Measurements from ENCODE around the gene JADE2.
"Not testable (repeated sequence)": the region's sequence is repeated elsewhere in the genome, so short reads cannot be mapped to it uniquely, and the experiment has no call there.

Gene JADE2

DNA sequence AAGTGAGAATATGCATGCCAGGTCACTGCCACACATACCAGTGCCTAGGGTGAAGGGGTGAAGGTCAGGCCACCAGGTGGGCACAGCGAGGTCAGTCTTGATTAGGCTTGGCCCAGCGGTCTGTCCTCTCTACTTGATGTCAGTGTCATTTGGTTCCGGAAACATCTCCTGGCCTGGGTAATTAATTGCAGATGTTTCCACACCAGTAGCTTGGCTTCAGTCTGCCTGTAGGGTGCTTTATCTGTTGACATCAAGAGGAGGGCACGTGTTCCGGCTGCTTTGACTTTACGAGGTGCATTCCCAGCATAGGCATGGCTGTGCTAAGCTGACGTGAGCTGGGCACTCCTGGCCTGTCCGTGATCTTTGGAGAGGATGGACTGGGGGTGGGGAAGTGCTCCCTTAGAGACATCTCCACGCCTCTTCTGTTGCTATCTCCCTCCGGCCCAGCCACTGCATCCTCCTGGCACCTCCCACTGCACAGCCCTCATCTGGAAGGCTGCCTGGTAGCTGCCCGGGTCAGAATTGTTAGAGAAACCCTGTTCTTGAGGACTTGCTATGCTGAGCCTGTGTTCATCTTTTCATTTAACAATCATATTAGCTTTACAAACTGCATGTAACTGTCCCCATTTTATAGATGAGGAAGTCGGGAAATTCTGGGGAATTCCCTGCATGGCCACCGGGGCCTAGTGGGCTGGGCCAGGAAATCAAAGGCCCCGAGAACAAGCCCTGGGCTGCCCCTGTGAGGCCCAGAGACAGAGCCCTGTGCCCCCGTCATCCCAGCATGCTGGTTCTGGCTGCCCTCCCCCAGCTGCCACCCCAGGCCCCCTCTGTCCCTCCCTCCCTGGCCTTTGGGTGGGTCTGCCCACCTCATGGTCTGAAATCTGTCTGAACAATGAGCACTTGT, 29.1 kb downstream of the JADE2 start:
- TF ChIP-seq, protein P1, sequence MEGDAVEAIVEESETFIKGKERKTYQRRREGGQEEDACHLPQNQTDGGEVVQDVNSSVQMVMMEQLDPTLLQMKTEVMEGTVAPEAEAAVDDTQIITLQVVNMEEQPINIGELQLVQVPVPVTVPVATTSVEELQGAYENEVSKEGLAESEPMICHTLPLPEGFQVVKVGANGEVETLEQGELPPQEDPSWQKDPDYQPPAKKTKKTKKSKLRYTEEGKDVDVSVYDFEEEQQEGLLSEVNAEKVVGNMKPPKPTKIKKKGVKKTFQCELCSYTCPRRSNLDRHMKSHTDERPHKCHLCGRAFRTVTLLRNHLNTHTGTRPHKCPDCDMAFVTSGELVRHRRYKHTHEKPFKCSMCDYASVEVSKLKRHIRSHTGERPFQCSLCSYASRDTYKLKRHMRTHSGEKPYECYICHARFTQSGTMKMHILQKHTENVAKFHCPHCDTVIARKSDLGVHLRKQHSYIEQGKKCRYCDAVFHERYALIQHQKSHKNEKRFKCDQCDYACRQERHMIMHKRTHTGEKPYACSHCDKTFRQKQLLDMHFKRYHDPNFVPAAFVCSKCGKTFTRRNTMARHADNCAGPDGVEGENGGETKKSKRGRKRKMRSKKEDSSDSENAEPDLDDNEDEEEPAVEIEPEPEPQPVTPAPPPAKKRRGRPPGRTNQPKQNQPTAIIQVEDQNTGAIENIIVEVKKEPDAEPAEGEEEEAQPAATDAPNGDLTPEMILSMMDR (IDR thresholded peaks at IDR 0.05; ENCODE audit: low read length, missing control alignments), result peak; percentile 10
- peak; percentile 87 for DNase-seq (ENCODE audit: low read depth)
- no peak overlapping the region for H3K4me3 ChIP-seq (replicated peaks; ENCODE audit: low read depth, low read length)

DNA sequence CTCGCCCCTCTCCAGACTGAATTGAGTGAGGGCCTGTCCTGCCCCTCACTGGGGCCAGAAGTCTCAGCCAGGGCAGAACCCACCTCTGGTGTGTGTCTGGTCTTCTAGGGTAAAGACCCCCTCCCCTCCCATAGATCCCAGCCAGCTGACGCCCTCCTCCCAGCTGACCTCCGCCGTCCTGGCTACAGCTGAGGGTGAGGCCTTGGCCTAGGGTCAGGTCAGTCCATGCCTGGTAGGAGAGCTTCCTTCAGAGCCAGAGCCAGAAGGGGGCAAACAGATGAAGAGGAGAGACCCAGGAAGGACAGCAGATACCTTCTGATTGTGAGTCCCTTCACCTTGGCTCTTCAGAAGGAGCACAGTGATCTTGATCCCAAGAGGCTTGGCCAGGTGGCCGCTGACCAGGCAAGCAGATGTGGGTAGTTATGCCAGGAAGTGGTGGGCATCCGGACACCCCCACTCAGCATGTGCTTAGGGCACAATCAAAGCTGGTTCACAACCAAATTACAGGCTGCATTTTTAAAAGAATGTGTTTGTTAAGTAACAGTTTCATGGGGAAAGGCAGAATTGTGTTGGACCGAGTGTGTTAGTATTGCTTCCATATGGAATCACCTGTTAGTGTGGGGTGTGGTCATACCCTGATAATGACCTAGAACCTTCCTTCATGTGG, 29.9 kb downstream of the JADE2 start:
- TF ChIP-seq, protein P1 (IDR thresholded peaks at IDR 0.05; ENCODE audit: low read length, missing control alignments), result no peak
- H3K4me3 ChIP-seq (replicated peaks; ENCODE audit: low read depth, low read length), result no peak overlapping the region
- DNase-seq (ENCODE audit: low read depth), result peak; percentile 22

GRCh38 chr5:134555890-134556311, 30.4 kb downstream of the JADE2 start:
- TF ChIP-seq, protein P1 (IDR thresholded peaks at IDR 0.05; ENCODE audit: low read length, missing control alignments), result no peak
- peak; percentile 74 for DNase-seq (ENCODE audit: low read depth)
- H3K4me3 ChIP-seq (replicated peaks; ENCODE audit: low read depth, low read length), result no peak overlapping the region

DNA sequence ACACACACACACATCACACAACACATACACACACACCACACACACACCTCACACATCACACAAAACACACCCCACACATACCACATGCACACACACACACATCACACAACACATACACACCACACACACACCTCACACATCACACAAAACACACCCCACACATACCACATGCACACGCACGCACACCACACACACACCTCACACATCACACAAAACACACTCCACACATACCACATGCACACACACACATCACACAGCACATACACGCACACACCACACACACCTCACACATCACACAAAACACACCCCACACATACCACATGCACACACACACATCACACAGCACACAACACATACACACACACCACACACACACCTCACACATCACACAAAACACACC, 31.1 kb downstream of the JADE2 start:
- not testable (repeated sequence) for DNase-seq (ENCODE audit: low read depth); H3K4me3 ChIP-seq (replicated peaks; ENCODE audit: low read depth, low read length)

- TF ChIP-seq, protein P1 (IDR thresholded peaks at IDR 0.05; ENCODE audit: low read length, missing control alignments), result no peak
- DNase-seq (ENCODE audit: low read depth), result no peak
- no peak overlapping the region for H3K4me3 ChIP-seq (replicated peaks; ENCODE audit: low read depth, low read length)
These were observed 31.5 kb downstream of the JADE2 start for GRCh38 chr5:134556994-134557393.

DNA sequence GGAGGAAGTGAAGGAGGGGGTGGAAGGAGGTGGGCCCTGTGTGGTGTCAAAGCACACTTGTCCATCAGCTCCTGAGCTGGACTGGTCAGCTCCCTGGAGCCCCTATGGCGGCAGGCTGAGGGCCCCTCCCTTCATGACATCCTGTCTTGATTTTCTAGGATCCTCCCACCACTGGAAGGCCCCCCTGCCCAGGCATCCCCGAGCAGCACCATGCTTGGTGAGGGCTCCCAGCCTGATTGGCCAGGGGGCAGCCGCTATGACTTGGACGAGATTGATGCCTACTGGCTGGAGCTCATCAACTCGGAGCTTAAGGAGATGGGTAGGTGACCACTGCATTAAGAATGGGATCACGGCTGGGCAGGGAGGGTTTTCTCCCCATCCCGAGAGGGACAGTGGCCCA, 34.2 kb downstream of the JADE2 start:
- no peak overlapping the region for H3K4me3 ChIP-seq (replicated peaks; ENCODE audit: low read depth, low read length)
- TF ChIP-seq, protein P1 (IDR thresholded peaks at IDR 0.05; ENCODE audit: low read length, missing control alignments), result no peak
- no peak for DNase-seq (ENCODE audit: low read depth)

- H3K4me3 ChIP-seq (replicated peaks; ENCODE audit: low read depth, low read length), result no peak overlapping the region
- TF ChIP-seq, protein P1 (IDR thresholded peaks at IDR 0.05; ENCODE audit: low read length, missing control alignments), result no peak
- DNase-seq (ENCODE audit: low read depth), result no peak
These were observed 35.2 kb downstream of the JADE2 start for GRCh38 chr5:134560698-134561097.
